MG63 (cell line): ENCODE data around the gene AGAP1. TPM values are rescaled to one million over a fixed set of nuclear protein-coding genes. Genes with fewer than 3 reads are reported as not detected.
"Not testable (repeated sequence)": the region's sequence is repeated elsewhere in the genome, so short reads cannot be mapped to it uniquely, and the experiment has no call there.

Experiments
- DNase-seq: peaks from one replicate; pipeline ENCODE4 v3.0.0-alpha.2; 2020
- H3K27me3 ChIP-seq: fragments of 250-450 bp; sonication (Bioruptor Pico); 2 replicates; pipeline ENCODE4 v1.5.1; 2020; ENCODE audit warnings: mild to moderate bottlenecking, moderate library complexity
- H3K36me3 ChIP-seq: fragments of 250-450 bp; sonication (Bioruptor Pico); 2 replicates; pipeline ENCODE4 v1.5.1; 2020; ENCODE audit warnings: mild to moderate bottlenecking, moderate library complexity
- H3K4me3 ChIP-seq: fragments of 250-450 bp; sonication (Bioruptor Pico); 2 replicates; pipeline ENCODE4 v1.5.1; 2020; ENCODE audit warnings: mild to moderate bottlenecking, moderate library complexity
- H3K9me3 ChIP-seq: fragments of 250-450 bp; sonication (Bioruptor Pico); 2 replicates; pipeline ENCODE4 v1.5.1; 2020; ENCODE audit warnings: mild to moderate bottlenecking, moderate library complexity
- total RNA-seq: library from RNA; depleted of rRNA; stranded (reverse); fragments of >200 nt; shearing (Covaris generic); gene quantifications from 2 replicates; pipeline ENCODE4 v1.2.3, GENCODE V29; 2014; ENCODE audit warnings: low replicate concordance

Gene AGAP1
- total RNA-seq, 1 experiment from 2014 or later: 8.8 TPM

DNA sequence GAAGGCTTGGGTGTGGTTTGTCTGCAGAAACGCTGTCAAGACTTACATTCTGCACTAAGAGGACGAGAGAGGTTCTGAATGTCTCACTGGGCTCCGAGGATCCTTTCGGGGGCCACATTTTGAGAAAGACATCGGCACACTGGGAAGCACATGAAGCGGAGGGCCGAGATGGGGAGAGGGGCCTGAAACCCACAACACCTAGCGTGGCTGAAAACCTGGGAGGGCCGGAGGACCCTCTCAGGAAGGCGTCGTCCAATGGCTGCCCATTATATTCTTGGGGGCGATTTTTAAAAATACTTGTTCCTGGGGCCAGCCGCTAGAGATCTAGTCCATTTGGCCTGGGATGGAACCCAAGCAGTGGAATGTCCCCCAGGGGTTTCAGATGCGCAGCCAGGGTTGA, 444.8 kb downstream of the AGAP1 start:
- no peak for DNase-seq
- no peaks in the 10 kb centered on the region for H3K36me3 ChIP-seq
- no peaks in the 10 kb centered on the region for H3K27me3 ChIP-seq
- H3K9me3 ChIP-seq: no peaks in the 10 kb centered on the region
- H3K4me3 ChIP-seq: no peak overlapping the region

DNA sequence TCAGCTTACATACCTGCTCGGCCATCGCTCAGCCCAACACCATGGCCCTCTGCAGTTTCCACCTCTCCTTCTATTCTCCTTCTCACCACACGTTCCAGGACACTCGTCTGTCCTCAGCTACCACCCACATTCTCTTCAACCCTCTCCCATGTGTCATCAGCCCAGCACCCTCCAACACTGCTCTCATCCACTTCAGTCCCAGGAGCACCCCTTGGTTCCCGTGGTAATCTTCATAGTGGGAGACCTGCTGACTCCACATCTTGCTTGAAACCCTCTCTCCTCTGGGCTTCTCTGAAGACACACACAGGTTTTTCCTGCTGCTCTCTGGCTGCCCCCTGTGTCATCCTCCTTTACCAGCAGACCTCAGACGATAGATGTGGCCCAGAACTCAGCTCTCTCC, 445.6 kb downstream of the AGAP1 start:
- no peak for DNase-seq
- Histone ChIP-seq H3K27me3 (no peaks in the 10 kb centered on the region), H3K9me3 (no peaks in the 10 kb centered on the region), H3K4me3 (no peak overlapping the region), H3K36me3 (no peaks in the 10 kb centered on the region)

DNA sequence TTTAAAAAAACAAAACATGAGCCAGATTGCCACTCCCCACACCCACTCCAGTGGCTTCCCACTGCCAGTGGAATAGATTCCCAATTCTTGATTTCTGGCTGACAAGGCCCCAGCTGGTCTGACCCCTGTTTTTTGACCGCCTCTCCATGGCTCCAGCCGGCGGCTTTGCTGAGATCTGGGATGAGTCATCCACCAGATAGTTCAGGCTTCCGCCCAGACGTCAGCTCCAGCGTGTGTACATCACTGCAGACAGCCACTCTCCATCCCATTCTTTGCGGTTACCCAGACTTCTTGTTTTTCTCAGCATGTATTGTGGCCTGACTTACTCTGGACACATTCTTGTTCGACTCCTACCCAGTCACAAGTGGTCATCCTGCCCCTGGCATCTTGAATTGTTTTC, 446.5 kb downstream of the AGAP1 start:
- DNase-seq: peak; percentile 86
- H3K4me3 ChIP-seq: no peak overlapping the region
- H3K27me3 ChIP-seq: no peaks in the 10 kb centered on the region
- no peaks in the 10 kb centered on the region for H3K36me3 ChIP-seq
- H3K9me3 ChIP-seq: no peaks in the 10 kb centered on the region

DNA sequence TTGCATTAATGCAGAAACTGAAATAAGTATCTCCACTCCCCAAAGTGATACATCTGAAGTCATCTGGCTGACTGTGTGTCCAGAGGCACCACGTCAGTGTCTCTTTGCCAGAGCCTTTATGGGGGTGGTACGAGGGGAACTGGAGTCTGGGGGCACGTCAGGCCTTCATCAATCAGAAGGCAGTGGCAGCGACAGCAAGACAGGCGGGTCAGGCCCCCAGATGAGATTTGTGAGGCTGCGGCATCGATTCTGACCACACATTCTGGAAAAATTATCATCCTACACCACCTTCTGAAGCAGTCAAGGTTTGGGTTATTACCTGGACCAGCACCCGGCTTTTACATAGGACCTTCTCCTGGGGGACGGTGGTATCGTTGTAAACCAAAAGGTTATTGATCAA, 450.7 kb downstream of the AGAP1 start:
- no peak for DNase-seq
- no peaks in the 10 kb centered on the region for H3K9me3 ChIP-seq
- no peaks in the 10 kb centered on the region for H3K36me3 ChIP-seq
- H3K27me3 ChIP-seq: no peaks in the 10 kb centered on the region
- no peak overlapping the region for H3K4me3 ChIP-seq

DNA sequence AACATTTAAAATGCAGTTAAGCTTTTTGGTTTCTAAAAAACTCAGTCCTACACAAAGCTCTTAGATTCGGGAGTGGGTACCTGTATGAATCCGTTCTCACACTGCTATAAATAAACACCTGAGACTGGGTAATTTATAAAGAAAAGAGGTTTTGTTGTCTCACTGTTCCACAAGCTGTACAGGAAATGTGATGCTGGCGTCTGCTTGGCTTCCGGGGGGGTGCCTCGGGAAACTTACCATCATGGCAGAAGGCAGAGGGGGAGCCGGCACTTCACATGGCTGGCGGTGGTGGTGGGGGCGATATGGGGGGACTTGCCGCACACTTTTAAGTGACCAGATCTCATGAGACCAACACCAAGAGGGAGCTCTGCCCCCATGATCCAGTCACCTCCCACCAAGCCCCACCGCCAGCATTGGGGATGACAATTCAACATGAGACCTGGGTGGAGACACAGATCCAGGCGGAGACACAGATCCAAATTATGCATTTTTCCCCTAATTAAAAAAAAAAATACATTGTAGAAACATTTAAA, 451.8 kb downstream of the AGAP1 start:
- no peak for DNase-seq

DNA sequence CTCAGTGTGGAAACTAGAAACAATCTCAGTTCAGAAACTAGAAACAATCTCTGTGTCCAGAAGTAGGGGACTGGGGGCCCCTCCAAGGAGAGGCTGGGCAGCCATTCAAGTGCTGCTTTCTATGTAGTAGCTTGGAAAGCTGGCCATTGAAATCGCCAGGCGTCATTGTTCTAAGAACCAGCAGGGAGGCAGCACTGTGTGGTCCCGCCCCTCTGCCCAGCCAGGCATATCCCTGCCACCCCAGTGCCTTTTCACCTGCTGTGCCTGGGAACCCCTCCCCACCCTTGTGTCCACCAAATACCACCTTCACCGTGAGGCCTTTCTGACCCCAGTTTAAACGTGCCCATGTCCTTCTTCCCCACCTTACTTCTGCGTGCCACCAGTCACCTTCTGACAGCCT, 452.7 kb downstream of the AGAP1 start:
- no peak for DNase-seq
- H3K4me3 ChIP-seq: no peak overlapping the region
- H3K27me3 ChIP-seq: no peaks in the 10 kb centered on the region
- no peaks in the 10 kb centered on the region for H3K36me3 ChIP-seq
- H3K9me3 ChIP-seq: no peaks in the 10 kb centered on the region

More for the DNA sequence above, 451.8 kb downstream of the AGAP1 start:
- H3K36me3 ChIP-seq: no peaks in the 10 kb centered on the region
- H3K4me3 ChIP-seq: no peak overlapping the region
- no peaks in the 10 kb centered on the region for H3K9me3 ChIP-seq
- no peaks in the 10 kb centered on the region for H3K27me3 ChIP-seq

DNA sequence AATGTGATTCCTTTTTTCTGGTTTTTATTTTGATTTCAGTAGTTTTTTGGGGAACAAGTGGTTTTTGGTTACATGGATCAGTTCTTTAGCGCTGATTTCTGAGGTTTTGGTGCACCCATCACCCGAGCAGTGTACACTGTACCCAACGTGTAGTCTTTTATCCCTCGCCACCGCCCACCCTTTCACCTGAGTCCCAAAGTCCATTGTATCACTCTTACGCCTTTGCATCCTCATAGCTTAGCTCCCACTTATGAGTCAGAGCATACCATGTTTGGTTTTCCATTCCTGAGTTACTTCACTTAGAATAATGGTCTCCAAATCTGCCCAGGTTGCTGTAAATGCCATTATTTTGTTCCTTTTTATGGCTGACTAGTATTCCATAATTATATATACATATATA, 453.2 kb downstream of the AGAP1 start:
- H3K36me3 ChIP-seq, H3K4me3 ChIP-seq, H3K27me3 ChIP-seq, H3K9me3 ChIP-seq, DNase-seq: not testable (repeated sequence)

DNA sequence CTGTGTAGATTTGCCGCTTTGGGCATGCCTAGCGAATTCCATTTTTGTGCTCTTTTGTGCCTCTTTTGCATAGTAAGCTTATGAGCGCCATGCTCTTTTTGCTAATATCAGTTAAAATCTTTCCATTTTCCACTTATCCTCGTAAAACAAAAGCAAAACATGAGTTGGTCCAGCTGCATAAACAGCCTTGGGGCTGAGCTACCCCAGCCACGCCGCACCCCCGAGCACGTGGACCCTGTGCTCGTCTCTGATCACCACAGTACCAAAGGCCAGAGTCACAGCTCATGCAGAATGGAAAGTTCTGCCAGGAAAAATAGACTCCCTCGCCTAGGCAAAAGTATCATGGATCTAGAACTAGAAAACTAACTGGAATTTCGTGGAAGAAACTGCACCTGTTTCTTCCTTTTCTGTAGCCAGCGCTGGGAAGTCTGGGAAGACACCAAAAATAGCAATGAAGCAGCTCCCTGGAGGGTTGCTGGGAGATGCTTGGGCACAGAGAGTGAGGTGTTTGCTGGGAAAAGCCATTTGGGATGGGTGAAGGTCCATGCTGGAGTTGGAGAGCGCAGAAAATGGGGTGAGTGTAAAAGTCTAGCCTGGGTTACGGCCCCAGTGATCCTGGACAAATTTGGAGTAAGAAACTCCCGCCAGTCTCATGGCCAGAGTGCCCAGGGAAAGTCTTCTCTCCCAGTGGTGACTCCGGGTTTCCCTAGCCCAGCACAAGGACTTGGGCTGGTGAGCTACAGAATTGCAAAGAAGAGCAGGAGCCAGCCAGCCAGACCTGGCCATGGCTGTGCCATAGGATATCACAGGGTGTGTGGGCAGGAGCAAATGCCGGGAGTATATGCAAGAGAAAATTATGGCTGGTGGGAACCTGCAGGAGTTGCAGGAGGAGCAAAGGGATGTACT, 456.0 kb downstream of the AGAP1 start:
- H3K9me3 ChIP-seq: no peaks in the 10 kb centered on the region
- DNase-seq: no peak
- H3K36me3 ChIP-seq: no peaks in the 10 kb centered on the region
- H3K4me3 ChIP-seq: no peak overlapping the region
- no peaks in the 10 kb centered on the region for H3K27me3 ChIP-seq

DNA sequence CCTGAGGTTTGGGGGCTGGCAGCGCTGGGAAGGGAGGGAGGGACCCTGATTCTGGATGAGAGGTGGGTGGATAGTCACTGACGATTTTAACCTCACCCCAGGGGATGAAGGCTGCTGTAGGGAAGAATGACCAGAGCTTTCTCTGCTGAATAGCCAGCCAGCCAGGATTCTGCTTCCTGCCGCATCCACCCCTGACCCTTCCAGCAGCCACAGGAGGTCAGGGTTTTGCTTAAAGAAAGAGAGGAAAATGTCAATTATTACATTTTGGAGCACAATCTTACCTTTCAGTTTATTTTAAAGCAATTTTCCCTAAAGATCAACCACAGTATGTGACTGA, 456.6 kb downstream of the AGAP1 start:
- H3K27me3 ChIP-seq: no peaks in the 10 kb centered on the region
- no peaks in the 10 kb centered on the region for H3K9me3 ChIP-seq
- DNase-seq: no peak
- no peaks in the 10 kb centered on the region for H3K36me3 ChIP-seq
- H3K4me3 ChIP-seq: no peak overlapping the region

DNA sequence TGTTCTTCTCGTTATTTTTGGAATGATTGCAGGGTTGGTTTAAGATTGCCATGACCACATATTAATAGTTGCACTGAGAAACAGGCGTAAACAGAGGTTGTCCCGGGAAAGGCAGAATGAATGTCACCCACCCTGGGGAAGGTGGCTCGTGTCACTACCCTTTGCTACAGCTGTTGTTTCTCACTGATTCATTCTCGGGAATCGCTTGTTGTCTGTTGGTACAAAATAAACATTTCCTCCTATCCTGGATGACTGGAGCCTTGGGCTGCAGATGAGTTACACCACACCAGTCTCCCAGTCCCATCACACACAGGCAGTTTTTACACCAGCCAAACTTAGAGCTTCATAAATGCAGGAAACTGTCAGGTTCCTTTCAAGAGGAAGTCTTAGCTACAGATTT, 457.6 kb downstream of the AGAP1 start:
- no peak for DNase-seq
- Histone ChIP-seq H3K4me3 (no peak overlapping the region), H3K27me3 (no peaks in the 10 kb centered on the region), H3K9me3 (no peaks in the 10 kb centered on the region), H3K36me3 (no peaks in the 10 kb centered on the region)

DNA sequence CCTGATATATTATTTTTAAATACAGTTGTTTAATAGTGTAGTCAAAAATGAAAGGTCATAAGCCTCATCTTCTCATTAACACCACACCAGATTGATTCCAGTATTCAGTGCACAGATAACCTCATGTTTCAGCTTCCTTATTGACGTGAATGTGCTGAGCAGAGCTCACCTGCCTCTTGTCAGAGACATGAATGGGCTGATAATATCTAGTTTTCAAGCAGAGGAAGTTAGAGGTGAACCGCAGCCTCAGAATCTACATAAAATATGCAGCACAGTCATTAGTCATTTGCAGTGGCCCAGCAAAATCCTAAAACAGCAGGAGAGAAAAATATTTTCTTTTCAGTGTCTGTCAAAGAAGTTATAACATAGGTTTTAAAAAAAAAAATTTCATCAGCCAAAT, 458.1 kb downstream of the AGAP1 start:
- no peaks in the 10 kb centered on the region for H3K27me3 ChIP-seq
- no peak for DNase-seq
- H3K4me3 ChIP-seq: no peak overlapping the region
- no peaks in the 10 kb centered on the region for H3K36me3 ChIP-seq
- no peaks in the 10 kb centered on the region for H3K9me3 ChIP-seq

DNA sequence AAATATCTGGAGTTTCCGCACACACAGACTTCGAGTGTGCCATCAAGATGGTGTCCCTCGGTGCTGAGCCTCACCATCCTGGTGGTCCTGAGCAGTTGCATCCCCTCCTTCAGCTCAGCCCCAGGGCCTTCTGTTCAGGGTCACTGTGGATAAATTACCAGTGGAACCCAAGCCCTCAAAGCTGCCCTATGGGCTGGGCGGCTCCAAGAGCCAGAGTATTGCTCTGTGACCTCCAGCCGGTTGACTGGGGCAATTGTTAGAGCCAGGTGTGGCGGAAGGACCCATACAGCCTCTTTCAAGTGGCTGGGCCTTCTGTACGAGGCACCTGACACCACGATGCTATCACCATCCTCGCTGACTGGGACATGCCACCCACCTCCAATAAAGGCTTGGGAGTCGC, 458.9 kb downstream of the AGAP1 start:
- no peak overlapping the region for H3K4me3 ChIP-seq
- no peak for DNase-seq
- H3K9me3 ChIP-seq: no peaks in the 10 kb centered on the region
- H3K27me3 ChIP-seq: no peaks in the 10 kb centered on the region
- no peaks in the 10 kb centered on the region for H3K36me3 ChIP-seq

DNA sequence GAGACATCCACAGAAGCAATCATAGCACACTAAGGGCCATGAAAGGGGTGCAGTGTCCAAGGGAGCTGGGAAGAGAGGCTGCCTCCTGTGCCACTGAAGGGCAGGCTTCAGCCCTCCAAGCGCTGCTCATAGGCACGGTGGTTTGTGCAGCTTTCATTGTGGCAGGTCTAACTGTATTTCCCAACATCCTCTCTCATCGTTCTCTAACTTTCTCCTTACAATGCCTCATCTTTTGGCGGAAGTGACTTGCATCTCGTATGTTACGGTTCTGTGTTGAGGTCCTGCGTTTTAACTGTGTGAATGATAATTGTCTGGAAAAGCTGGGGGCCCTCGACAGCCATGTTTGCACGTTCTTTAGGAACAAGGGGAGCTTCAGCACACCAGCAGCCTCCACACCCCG, 460.4 kb downstream of the AGAP1 start:
- no peak overlapping the region for H3K4me3 ChIP-seq
- H3K27me3 ChIP-seq: no peaks in the 10 kb centered on the region
- no peak for DNase-seq
- no peaks in the 10 kb centered on the region for H3K9me3 ChIP-seq
- no peaks in the 10 kb centered on the region for H3K36me3 ChIP-seq

DNA sequence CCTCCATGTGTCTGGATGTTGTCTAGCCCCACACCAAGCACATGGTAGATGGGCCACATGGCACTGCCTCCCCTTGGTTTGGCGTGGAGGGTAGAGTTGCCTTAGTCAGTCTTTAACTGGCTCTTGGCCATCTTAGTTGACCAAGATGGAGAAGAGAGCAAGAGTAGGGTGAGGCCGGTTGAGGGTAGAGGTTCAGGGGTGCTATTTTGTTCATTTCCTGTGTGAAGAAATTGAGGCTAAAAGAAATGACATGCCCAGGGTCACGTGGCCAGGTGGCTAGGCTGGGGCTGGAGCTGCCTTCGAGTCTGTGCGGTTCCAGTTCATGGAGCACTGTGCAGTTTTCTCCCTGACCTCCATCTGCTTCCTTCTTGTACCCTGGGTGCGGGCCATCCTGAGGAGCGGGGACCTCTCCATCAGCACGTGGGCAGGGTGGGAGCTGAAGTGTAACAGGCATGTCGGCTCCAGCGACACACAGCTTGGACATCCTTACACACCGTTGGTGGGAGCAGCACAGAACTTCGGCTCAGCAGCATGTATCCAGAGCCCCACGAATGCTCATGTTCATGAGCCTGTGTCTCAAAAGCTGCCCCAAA, 461.1 kb downstream of the AGAP1 start:
- Histone ChIP-seq H3K36me3 (no peaks in the 10 kb centered on the region), H3K27me3 (no peaks in the 10 kb centered on the region), H3K9me3 (no peaks in the 10 kb centered on the region), H3K4me3 (no peak overlapping the region)
- DNase-seq: no peak

DNA sequence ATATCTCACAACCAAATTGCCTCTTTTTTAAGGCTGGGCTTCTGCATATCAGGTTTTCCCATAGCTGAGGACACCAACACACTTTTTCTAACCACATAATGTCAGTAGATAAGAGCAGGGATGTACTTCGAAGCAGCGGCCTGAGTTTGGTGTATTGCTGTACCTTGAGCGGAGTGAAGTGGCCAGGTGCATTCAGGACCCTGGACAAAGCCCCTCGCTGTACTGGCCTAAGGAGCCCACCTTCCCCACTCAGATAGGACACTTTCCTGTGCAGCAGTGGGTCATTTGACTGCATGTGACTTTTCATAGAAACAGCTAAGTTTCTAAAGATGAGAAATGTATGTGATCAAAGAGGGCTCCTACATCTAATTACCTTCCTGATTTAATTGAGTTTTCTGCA, 461.8 kb downstream of the AGAP1 start:
- no peak for DNase-seq
- Histone ChIP-seq H3K36me3 (no peaks in the 10 kb centered on the region), H3K9me3 (no peaks in the 10 kb centered on the region), H3K4me3 (no peak overlapping the region), H3K27me3 (no peaks in the 10 kb centered on the region)

DNA sequence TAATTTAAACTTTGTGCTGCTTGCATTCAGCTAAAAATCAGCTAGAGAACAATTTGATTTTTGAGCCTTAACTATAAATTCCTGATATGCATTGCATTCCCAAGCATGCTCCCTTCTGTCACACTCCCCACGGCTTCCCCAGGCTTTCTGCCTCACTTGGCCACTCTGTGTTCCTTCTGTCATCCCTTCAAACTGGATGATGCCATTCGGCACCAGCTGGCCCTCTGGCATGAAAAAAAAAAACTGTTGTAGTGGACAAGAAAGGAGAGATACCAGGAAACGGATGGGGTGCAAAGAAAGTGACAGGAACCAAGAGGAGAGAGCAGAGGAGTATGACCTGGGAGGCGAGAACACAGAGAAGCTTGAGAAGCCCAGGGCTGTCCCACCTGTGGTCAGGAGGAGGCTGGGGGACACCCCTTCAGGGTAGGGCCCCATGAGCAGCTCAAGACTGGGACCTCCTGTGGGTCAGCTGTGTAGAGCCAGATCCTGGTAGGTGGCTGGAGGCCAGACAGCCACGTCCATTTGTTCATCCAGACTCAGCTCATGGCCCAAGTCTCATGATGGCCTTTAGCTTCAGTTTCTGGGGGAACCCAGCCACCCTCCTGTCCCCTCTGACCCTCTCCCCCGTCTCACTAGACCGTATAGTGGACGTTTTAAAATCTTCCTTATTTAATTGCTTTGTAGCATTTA, 462.6 kb downstream of the AGAP1 start:
- Histone ChIP-seq H3K36me3 (no peaks in the 10 kb centered on the region), H3K9me3 (no peaks in the 10 kb centered on the region), H3K4me3 (no peak overlapping the region), H3K27me3 (no peaks in the 10 kb centered on the region)
- DNase-seq: no peak

DNA sequence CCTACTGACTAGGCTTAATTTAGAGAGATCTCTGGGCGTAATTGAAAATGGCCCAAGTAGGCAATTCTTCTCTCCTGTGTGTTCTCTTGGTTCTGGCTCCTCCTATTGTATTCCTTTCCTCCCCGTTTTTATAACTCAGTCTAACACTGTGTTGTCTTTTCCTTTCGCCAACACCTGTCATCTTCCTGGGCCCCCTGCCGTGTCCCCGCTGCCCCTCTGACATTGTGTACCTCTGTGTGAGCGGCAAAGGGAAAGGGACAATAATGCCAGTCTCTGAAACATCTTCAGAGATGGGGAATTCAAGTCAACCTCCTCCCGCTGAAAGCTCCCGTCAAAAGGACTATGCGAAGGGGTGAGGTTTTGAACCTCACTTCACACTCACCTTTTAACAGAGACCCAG, 463.4 kb downstream of the AGAP1 start:
- H3K9me3 ChIP-seq: no peaks in the 10 kb centered on the region
- no peaks in the 10 kb centered on the region for H3K36me3 ChIP-seq
- H3K27me3 ChIP-seq: no peaks in the 10 kb centered on the region
- H3K4me3 ChIP-seq: no peak overlapping the region
- no peak for DNase-seq
